ENCODE results near the gene SERGEF.

The SERGEF gene

DNA sequence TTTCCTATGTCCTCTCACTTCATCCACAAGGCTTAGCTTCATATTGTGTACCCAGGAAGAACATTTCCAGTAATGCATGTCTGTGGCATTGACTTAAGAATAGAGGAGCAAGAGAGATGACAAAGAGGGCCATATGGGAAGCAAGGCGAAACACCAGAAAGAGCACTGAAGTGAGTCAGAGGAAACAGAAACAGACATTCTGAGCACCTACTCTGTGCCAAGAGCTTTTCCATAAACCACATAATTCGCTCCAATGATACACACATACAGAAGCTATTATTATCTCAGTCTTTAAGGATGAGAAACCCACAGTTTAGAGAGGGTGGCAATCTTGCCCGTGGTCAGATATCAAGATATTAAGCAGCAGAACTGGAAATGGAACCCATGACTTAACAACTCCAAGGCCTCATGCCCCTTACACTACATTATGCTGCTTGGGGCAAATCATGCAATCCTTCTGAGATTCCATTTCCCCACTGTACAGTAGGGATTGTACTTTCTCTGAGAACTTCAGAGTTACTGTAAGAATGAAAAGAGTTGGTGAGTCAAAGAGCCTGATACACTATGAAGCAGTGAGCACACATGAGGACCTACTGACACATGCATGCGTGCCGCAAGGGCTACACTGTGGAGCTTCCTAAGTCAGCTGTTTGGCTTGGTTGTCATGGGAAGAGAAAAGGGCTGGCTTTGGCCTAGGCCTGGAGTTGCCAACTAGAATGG, 151.7 kb downstream of the SERGEF start:
- no peak for TF ChIP-seq SPI1 (IDR thresholded peaks at IDR 0.05; ENCODE audit: low read depth, low read length)
- no peak for TF ChIP-seq POU2F2 (IDR thresholded peaks at IDR 0.05; ENCODE audit: low read depth, low read length)
- TF ChIP-seq POLR2AphosphoS5 (IDR thresholded peaks at IDR 0.05; ENCODE audit: low read depth, low read length), result no peak
- no peak for DNase-seq (ENCODE audit: insufficient read length, low spot score)
- FAIRE-seq, result peak; percentile 13

GRCh38 chr11:17859552-17859951, 153.3 kb downstream of the SERGEF start:
- TF ChIP-seq PAX5 (IDR thresholded peaks at IDR 0.05; ENCODE audit: insufficient read depth, low read length, severe bottlenecking), result no peak
- no peak for TF ChIP-seq TAF1 (IDR thresholded peaks at IDR 0.05; ENCODE audit: low read depth, low read length)
- no peak for TF ChIP-seq SPI1 (IDR thresholded peaks at IDR 0.05; ENCODE audit: low read depth, low read length)
- no peak for TF ChIP-seq POLR2A (IDR thresholded peaks at IDR 0.05; ENCODE audit: low read depth, low read length)
- no peak for TF ChIP-seq POU2F2 (IDR thresholded peaks at IDR 0.05; ENCODE audit: low read depth, low read length)
- TF ChIP-seq POLR2AphosphoS5 (IDR thresholded peaks at IDR 0.05; ENCODE audit: low read depth, low read length), result no peak
- FAIRE-seq (no peak), DNase-seq (ENCODE audit: insufficient read length, low spot score) (no peak)

- peak; percentile 86 for FAIRE-seq
Measured at GRCh38 chr11:17855531-17856290, 157.1 kb downstream of the SERGEF start.

GRCh38 chr11:17853280-17853679, 159.6 kb downstream of the SERGEF start:
- FAIRE-seq, result no peak
- no peak for TF ChIP-seq POLR2AphosphoS5 (IDR thresholded peaks at IDR 0.05; ENCODE audit: low read depth, low read length)
- no peak for TF ChIP-seq TAF1 (IDR thresholded peaks at IDR 0.05; ENCODE audit: low read depth, low read length)
- no peak for TF ChIP-seq POLR2A (IDR thresholded peaks at IDR 0.05; ENCODE audit: low read depth, low read length)
- TF ChIP-seq SPI1 (IDR thresholded peaks at IDR 0.05; ENCODE audit: low read depth, low read length), result no peak
- TF ChIP-seq POU2F2 (IDR thresholded peaks at IDR 0.05; ENCODE audit: low read depth, low read length), result no peak
- no peak for TF ChIP-seq PAX5 (IDR thresholded peaks at IDR 0.05; ENCODE audit: insufficient read depth, low read length, severe bottlenecking)
- DNase-seq (ENCODE audit: insufficient read length, low spot score), result no peak

More at GRCh38 chr11:17855531-17856290, 157.1 kb downstream of the SERGEF start:
- peak; percentile 18; the same call in 1 of the 2 replicates for TF ChIP-seq SPI1 (IDR thresholded peaks at IDR 0.05; ENCODE audit: low read depth, low read length)
- no peak for TF ChIP-seq POU2F2 (IDR thresholded peaks at IDR 0.05; ENCODE audit: low read depth, low read length)
- DNase-seq (ENCODE audit: insufficient read length, low spot score), result no peak

GRCh38 chr11:17852246-17852645, 160.6 kb downstream of the SERGEF start:
- TF ChIP-seq POLR2A (IDR thresholded peaks at IDR 0.05; ENCODE audit: low read depth, low read length), result no peak
- TF ChIP-seq PAX5 (IDR thresholded peaks at IDR 0.05; ENCODE audit: insufficient read depth, low read length, severe bottlenecking), result no peak
- TF ChIP-seq POU2F2 (IDR thresholded peaks at IDR 0.05; ENCODE audit: low read depth, low read length), result no peak
- no peak for TF ChIP-seq TAF1 (IDR thresholded peaks at IDR 0.05; ENCODE audit: low read depth, low read length)
- TF ChIP-seq POLR2AphosphoS5 (IDR thresholded peaks at IDR 0.05; ENCODE audit: low read depth, low read length), result no peak
- TF ChIP-seq SPI1 (IDR thresholded peaks at IDR 0.05; ENCODE audit: low read depth, low read length), result no peak
- FAIRE-seq, result no peak
- no peak for DNase-seq (ENCODE audit: insufficient read length, low spot score)

- FAIRE-seq, result no peak
- TF ChIP-seq TAF1 (IDR thresholded peaks at IDR 0.05; ENCODE audit: low read depth, low read length) (no peak), POU2F2 (IDR thresholded peaks at IDR 0.05; ENCODE audit: low read depth, low read length) (no peak), SPI1 (IDR thresholded peaks at IDR 0.05; ENCODE audit: low read depth, low read length) (no peak), PAX5 (IDR thresholded peaks at IDR 0.05; ENCODE audit: insufficient read depth, low read length, severe bottlenecking) (no peak), POLR2AphosphoS5 (IDR thresholded peaks at IDR 0.05; ENCODE audit: low read depth, low read length) (no peak), POLR2A (IDR thresholded peaks at IDR 0.05; ENCODE audit: low read depth, low read length) (no peak)
- no peak for DNase-seq (ENCODE audit: insufficient read length, low spot score)
Measured at GRCh38 chr11:17851697-17852096, 161.2 kb downstream of the SERGEF start.

GRCh38 chr11:17850336-17850735, 162.5 kb downstream of the SERGEF start:
- no peak for TF ChIP-seq PAX5 (IDR thresholded peaks at IDR 0.05; ENCODE audit: insufficient read depth, low read length, severe bottlenecking)
- no peak for TF ChIP-seq POU2F2 (IDR thresholded peaks at IDR 0.05; ENCODE audit: low read depth, low read length)
- no peak for TF ChIP-seq SPI1 (IDR thresholded peaks at IDR 0.05; ENCODE audit: low read depth, low read length)
- no peak for TF ChIP-seq TAF1 (IDR thresholded peaks at IDR 0.05; ENCODE audit: low read depth, low read length)
- no peak for TF ChIP-seq POLR2A (IDR thresholded peaks at IDR 0.05; ENCODE audit: low read depth, low read length)
- no peak for TF ChIP-seq POLR2AphosphoS5 (IDR thresholded peaks at IDR 0.05; ENCODE audit: low read depth, low read length)
- FAIRE-seq (no peak), DNase-seq (ENCODE audit: insufficient read length, low spot score) (no peak)

DNA sequence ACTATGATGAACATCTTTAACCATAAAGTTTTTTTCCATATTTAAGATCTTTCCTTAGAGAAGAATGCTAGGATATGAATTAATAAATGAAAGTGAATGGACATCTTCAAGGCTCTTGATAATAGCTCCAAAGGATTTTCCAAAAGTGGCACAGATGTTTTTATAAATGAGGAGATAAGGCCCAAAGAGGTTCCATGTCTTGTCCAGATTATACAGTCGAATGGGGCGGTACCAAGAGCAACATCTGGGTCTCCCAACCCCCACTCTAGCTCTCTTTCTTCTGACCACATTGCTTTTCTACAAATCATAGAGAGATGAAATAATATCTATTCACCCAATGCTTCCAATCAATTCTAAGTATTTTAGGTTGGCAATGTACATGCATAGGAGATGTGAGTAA, 164.1 kb downstream of the SERGEF start:
- DNase-seq (ENCODE audit: insufficient read length, low spot score) (no peak), FAIRE-seq (no peak)
- no peak for TF ChIP-seq PAX5 (IDR thresholded peaks at IDR 0.05; ENCODE audit: insufficient read depth, low read length, severe bottlenecking)
- no peak for TF ChIP-seq TAF1 (IDR thresholded peaks at IDR 0.05; ENCODE audit: low read depth, low read length)
- TF ChIP-seq POLR2AphosphoS5 (IDR thresholded peaks at IDR 0.05; ENCODE audit: low read depth, low read length), result no peak
- no peak for TF ChIP-seq SPI1 (IDR thresholded peaks at IDR 0.05; ENCODE audit: low read depth, low read length)
- no peak for TF ChIP-seq POU2F2 (IDR thresholded peaks at IDR 0.05; ENCODE audit: low read depth, low read length)
- TF ChIP-seq POLR2A (IDR thresholded peaks at IDR 0.05; ENCODE audit: low read depth, low read length), result no peak

- TF ChIP-seq PAX5 (IDR thresholded peaks at IDR 0.05; ENCODE audit: insufficient read depth, low read length, severe bottlenecking) (no peak), POLR2A (IDR thresholded peaks at IDR 0.05; ENCODE audit: low read depth, low read length) (no peak), POU2F2 (IDR thresholded peaks at IDR 0.05; ENCODE audit: low read depth, low read length) (no peak), POLR2AphosphoS5 (IDR thresholded peaks at IDR 0.05; ENCODE audit: low read depth, low read length) (no peak), TAF1 (IDR thresholded peaks at IDR 0.05; ENCODE audit: low read depth, low read length) (no peak), SPI1 (IDR thresholded peaks at IDR 0.05; ENCODE audit: low read depth, low read length) (no peak)
- DNase-seq (ENCODE audit: insufficient read length, low spot score) (no peak), FAIRE-seq (peak; percentile 67)
Measured at GRCh38 chr11:17846852-17847453, 165.9 kb downstream of the SERGEF start.
